Measurements from ENCODE around the gene TSPO2. TPM values are rescaled to one million over a fixed set of nuclear protein-coding genes. Genes with fewer than 3 reads are reported as not detected.
A peak's percentile ranks its signal among the peaks of the same experiment; 100 is the strongest.

The TSPO2 gene
- total RNA-seq, 1 donor from 2014 or later = not detected

DNA sequence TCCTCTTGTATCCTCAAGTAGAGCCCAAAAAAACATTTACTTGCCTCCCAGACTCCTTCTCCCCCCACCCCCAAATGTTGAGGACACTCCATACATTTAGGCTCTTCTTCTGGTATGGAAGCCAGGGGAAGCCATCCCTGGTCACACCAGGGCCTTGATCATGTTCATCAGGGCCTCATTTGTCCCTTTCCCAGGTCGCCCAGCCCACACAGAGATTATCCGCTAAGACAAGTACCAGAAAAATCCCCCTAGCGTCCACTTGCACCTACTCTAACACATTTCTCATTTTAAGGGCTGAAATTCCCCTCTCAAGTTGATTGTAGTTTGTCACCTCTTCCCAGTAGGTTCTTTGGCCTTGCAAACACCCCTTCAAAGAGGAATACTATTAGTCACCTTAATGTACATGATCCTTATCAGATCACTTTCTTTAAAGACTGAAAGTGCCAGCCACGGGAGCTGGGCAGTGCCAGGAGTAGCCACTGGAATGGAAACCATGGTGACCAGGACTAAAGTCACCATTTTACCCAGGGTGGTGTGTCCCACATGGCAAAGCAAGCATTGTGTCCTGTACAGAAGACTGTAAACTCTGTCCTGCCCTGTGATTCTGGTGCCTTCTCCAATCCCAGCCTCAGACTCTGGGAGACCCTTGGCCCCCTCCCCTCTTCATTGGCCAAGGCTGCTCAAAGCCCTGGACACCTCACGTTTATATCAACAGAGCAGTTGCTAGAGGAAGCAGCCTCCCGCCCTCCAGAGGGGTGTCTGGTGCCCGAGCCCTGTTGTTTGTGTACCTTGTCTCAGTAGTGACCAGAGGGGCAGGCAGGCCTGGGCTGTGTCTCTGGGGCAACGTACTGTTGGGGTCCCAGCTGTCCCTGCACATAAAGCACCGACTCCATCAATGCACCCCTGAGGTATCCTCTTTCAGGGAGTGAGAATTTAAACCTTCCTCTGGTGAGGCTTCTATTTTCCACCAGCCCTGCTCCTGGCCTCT, 5.8 kb downstream of the TSPO2 start:
- intact Hi-C loops (cut with micrococcal nuclease) = no loop called here
- Mint-ChIP-seq H3K4me1 (ENCODE audit: low read depth) (peaks cover 12% of the 10 kb centered on the region), H3K27ac (no peak overlapping the region), H3K9me3 (peaks cover 3% of the 10 kb centered on the region), H3K36me3 (ENCODE audit: low read depth) (peaks cover 9% of the 10 kb centered on the region), H3K27me3 (ENCODE audit: low read depth) (no peaks in the 10 kb centered on the region), H3K4me3 (ENCODE audit: low read depth) (no peak overlapping the region)
- DNase-seq (ENCODE audit: low spot score) = no peak

DNA sequence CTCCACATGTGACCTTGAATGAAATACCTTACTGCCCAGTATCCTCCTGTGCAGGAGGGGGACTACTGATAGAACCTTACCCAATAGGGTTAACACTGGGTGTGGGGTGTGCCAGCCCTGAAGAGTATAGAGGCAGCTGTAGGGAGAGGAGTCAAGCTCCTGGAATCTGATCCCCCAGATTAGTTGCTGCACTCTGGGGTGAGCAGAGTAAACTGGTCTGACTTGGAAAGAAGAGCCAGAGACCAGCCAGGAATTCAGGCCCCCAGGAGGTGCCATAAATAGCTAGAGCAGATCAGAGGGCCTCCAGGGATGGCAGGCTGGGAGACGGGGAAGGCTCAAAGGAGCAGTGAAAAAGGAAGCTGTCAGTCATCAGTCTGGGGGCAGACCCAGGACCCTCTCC, 7.3 kb downstream of the TSPO2 start:
- Mint-ChIP-seq H3K9me3 (peaks cover 3% of the 10 kb centered on the region), H3K27ac (no peak overlapping the region), H3K36me3 (ENCODE audit: low read depth) (peaks cover 9% of the 10 kb centered on the region), H3K4me1 (ENCODE audit: low read depth) (peaks cover 12% of the 10 kb centered on the region), H3K27me3 (ENCODE audit: low read depth) (no peaks in the 10 kb centered on the region), H3K4me3 (ENCODE audit: low read depth) (no peak overlapping the region)
- intact Hi-C loops (cut with micrococcal nuclease) = no loop called here
- DNase-seq (ENCODE audit: low spot score) = no peak

DNA sequence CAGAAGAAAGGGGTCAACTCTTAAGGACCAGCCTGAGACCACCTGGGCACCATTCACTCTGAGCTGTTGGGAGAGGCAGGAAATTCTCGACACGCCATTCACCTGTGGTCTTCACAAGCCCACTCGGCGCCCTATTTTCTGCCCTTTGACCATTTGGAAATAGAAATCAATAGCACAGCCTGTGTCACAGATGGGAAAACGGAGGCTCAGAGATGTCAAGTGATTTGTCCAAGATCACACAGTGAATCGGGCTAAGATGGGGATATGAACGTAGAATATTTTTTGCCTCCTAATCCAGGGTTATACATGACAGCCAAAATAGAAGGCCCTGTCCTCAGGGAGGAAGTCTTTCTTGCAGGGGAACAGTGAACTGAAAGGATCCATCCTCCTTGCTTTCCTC, 7.7 kb downstream of the TSPO2 start:
- Mint-ChIP-seq H3K27me3 (ENCODE audit: low read depth) (no peaks in the 10 kb centered on the region), H3K27ac (no peak overlapping the region), H3K4me3 (ENCODE audit: low read depth) (no peak overlapping the region), H3K9me3 (peaks cover 3% of the 10 kb centered on the region), H3K4me1 (ENCODE audit: low read depth) (peaks cover 12% of the 10 kb centered on the region), H3K36me3 (ENCODE audit: low read depth) (peaks cover 9% of the 10 kb centered on the region)
- intact Hi-C loops (cut with micrococcal nuclease) = no loop called here
- DNase-seq (ENCODE audit: low spot score) = no peak

DNA sequence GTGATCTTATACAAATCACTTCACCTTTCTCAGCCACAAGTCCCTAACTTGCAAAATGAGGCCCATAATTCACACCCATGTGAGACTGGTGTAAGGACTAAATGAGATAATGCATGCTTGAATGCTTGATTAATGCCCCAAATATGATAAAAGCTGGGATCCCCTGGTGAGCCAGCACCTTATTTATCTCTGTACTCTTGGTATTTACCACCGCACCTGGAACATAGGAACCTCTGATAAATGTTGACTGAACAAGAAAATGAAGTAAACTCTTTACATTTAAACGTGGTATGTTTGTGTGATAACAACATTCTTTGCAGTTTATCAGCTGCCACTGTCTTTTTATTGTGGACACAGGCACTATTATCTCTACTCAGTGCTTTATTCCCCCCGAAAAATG, 8.3 kb downstream of the TSPO2 start:
- no peak overlapping the region for H3K27ac Mint-ChIP-seq
- H3K27me3 Mint-ChIP-seq (ENCODE audit: low read depth) = no peaks in the 10 kb centered on the region
- H3K9me3 Mint-ChIP-seq = peaks cover 3% of the 10 kb centered on the region

DNA sequence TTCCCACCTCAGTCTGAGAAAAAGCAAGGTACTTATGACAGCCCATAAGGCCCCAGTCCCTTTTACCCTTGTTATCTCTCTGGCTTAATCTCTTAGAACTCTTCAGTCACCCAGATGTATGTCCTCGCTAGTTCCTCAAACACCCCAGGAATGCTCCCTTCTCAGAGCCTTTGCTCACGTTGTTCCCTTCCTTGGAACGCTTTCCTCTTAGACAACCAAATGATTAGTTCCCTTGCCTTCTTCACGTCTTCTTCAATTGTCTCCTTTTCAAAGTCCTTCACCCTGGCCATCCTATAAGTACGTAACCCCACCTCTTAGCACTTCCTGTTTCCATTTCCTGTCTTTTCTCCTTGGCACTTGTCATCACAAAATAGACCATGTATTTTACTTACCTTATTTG, 9.6 kb downstream of the TSPO2 start:
- H3K27ac Mint-ChIP-seq = peak overlapping the region; percentile 78
- H3K9me3 Mint-ChIP-seq = peaks cover 3% of the 10 kb centered on the region
- intact Hi-C loops (cut with micrococcal nuclease) = no loop called here
- H3K4me3 Mint-ChIP-seq (ENCODE audit: low read depth) = no peak overlapping the region
- DNase-seq (ENCODE audit: low spot score) = no peak
- H3K36me3 Mint-ChIP-seq (ENCODE audit: low read depth) = peaks cover 9% of the 10 kb centered on the region
- no peaks in the 10 kb centered on the region for H3K27me3 Mint-ChIP-seq (ENCODE audit: low read depth)
- H3K4me1 Mint-ChIP-seq (ENCODE audit: low read depth) = peaks cover 12% of the 10 kb centered on the region

More for the DNA sequence above, 8.3 kb downstream of the TSPO2 start:
- DNase-seq (ENCODE audit: low spot score) = no peak
- peaks cover 12% of the 10 kb centered on the region for H3K4me1 Mint-ChIP-seq (ENCODE audit: low read depth)
- intact Hi-C loops (cut with micrococcal nuclease) = no loop called here
- H3K4me3 Mint-ChIP-seq (ENCODE audit: low read depth) = no peak overlapping the region
- peaks cover 9% of the 10 kb centered on the region for H3K36me3 Mint-ChIP-seq (ENCODE audit: low read depth)

DNA sequence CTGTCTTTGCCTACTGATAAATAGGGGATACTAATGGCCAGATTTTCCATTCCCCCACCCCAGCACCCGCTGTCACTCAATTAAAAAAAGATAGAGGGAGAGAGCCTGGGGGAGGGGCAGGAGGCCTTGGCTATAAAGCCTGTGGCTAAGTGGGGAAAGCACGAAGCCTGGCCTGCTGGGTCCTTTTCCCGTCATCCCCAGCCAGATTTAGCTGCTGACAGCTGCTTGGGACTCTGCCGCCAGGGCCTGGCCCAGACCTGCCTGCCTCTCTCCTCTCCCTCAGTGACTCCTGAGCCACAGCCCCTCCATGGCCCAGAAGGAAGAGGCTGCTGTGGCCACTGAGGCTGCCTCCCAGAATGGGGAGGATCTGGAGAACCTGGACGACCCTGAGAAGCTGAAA, 10.8 kb downstream of the TSPO2 start, which contains the start of gene APOBEC2:
TSS of gene APOBEC2 (plus strand) at position 162 of the 400 bp plus-strand sequence. CDS start at position 308, 146 bp downstream.
- H3K27ac Mint-ChIP-seq = peak within 1 kb of the TSS; percentile 78
- H3K4me3 Mint-ChIP-seq (ENCODE audit: low read depth) = no peak within 1 kb of the TSS

DNA sequence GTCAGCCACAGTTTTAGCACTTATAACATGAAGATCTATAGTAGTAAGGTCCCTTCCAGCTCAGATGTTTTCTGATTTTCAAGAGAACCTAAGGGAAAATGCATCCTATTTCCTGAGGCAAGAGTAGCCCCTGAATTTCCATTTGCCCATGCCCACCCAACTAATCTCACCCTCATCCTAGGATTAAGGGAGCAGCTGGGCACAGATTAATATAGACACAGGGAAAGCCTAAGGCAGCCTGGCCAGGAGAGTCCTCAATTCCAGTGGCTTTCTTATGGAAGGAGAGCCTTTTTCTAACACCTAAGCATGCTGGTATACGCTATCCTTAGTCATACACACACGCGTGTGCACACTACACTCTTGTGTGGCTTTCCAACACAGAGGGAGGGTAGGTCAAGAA, 12.2 kb downstream of the TSPO2 start:
- intact Hi-C loops (cut with micrococcal nuclease) = no loop called here
- Mint-ChIP-seq H3K9me3 (peaks cover 3% of the 10 kb centered on the region), H3K36me3 (ENCODE audit: low read depth) (peaks cover 9% of the 10 kb centered on the region), H3K4me1 (ENCODE audit: low read depth) (peaks cover 16% of the 10 kb centered on the region), H3K27me3 (ENCODE audit: low read depth) (no peaks in the 10 kb centered on the region), H3K4me3 (ENCODE audit: low read depth) (no peak overlapping the region), H3K27ac (no peak overlapping the region)
- DNase-seq (ENCODE audit: low spot score) = no peak

More for the DNA sequence above, 10.8 kb downstream of the TSPO2 start, which contains the start of gene APOBEC2:
- no peaks in the 10 kb centered on the region for H3K27me3 Mint-ChIP-seq (ENCODE audit: low read depth)
- peaks cover 12% of the 10 kb centered on the region for H3K4me1 Mint-ChIP-seq (ENCODE audit: low read depth)
- DNase-seq (ENCODE audit: low spot score) = no peak
- peaks cover 3% of the 10 kb centered on the region for H3K9me3 Mint-ChIP-seq
- peaks cover 9% of the 10 kb centered on the region for H3K36me3 Mint-ChIP-seq (ENCODE audit: low read depth)
- intact Hi-C loops (cut with micrococcal nuclease) = no loop called here

DNA sequence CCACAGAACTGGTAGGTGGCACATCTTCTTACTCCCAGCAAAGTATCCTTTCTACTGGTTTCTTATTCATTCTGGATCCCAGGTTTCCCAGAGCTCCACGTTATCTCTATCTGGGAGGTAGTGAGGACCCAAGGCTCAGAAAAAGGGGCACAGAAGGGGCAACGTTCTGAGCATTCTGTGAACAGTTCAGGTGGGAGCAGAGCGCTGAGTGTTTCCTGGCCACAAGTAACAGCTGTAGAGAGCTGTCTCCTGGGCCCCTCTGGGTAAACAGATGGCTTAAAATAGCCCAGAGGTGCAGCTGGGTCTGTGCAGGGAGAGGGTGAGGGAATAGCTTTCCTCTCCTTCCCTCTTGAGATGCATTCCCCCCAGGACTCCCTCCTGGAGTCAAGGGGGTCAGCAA, 12.9 kb downstream of the TSPO2 start:
- peaks cover 9% of the 10 kb centered on the region for H3K36me3 Mint-ChIP-seq (ENCODE audit: low read depth)
- no peaks in the 10 kb centered on the region for H3K27me3 Mint-ChIP-seq (ENCODE audit: low read depth)
- H3K9me3 Mint-ChIP-seq = peaks cover 3% of the 10 kb centered on the region
- H3K4me3 Mint-ChIP-seq (ENCODE audit: low read depth) = no peak overlapping the region
- DNase-seq (ENCODE audit: low spot score) = no peak
- H3K27ac Mint-ChIP-seq = no peak overlapping the region
- intact Hi-C loops (cut with micrococcal nuclease) = no loop called here
- peaks cover 16% of the 10 kb centered on the region for H3K4me1 Mint-ChIP-seq (ENCODE audit: low read depth)

DNA sequence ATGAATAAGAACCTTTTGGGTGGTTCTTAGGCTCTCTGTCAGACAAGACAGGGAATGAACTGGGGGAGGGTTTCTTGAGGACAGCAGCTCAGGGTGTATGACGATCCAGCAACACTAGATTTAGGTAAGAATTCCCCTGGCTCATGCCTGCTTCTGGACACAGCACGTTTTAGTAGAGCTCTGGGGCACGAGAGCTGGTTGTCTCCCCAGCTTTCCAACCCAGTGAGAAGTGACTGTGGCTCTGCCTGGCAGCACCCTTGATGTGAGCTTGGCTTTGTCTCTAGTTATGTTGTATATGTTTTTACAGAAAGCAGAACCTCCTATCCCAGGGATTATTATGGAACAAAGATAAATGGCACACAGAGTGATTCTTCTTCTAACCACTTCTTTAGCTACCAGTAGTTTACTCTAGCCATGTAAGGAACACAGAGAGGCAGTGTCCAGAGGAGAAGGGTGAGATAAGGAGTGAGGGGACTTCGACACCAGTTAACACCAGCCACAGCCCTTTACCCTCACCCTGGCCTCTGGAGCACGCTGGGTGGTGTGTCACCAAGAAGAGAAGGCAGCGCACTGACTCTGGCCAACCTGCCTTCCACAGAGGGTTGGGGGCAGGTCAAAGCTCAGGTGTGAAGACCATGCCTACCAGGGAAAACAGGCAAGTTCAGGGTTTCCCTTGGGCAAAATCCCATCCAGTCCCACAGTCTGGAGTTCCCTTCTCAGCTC, 14.7 kb downstream of the TSPO2 start:
- no peak for DNase-seq (ENCODE audit: low spot score)
- H3K4me3 Mint-ChIP-seq (ENCODE audit: low read depth) = no peak overlapping the region
- peaks cover 9% of the 10 kb centered on the region for H3K36me3 Mint-ChIP-seq (ENCODE audit: low read depth)
- no peak overlapping the region for H3K27ac Mint-ChIP-seq
- peaks cover under 1% of the 10 kb centered on the region for H3K9me3 Mint-ChIP-seq
- intact Hi-C loops (cut with micrococcal nuclease) = no loop called here
- H3K4me1 Mint-ChIP-seq (ENCODE audit: low read depth) = peaks cover 12% of the 10 kb centered on the region
- H3K27me3 Mint-ChIP-seq (ENCODE audit: low read depth) = no peaks in the 10 kb centered on the region

DNA sequence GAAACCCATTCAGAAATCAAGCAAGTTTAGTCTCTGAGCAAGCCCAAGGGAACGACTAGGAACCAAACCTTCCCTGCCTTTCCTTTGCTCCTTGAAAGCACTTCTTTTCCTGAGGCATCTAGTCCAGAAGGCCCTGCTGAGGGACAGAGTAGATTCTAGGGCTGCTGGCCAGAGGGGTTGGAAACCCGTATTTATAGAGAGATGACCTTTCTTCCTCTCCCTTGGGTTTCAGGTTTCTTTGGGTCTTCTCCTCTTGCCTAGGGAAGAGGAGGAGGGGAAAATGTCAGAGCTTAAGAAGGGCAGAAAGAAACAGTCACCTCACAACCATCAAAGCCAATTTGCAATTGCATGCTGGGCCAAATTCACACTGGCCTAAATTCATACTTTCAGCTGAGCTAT, 16.5 kb downstream of the TSPO2 start:
- intact Hi-C loops (cut with micrococcal nuclease) = no loop called here
- Mint-ChIP-seq H3K4me1 (ENCODE audit: low read depth) (peaks cover 4% of the 10 kb centered on the region), H3K4me3 (ENCODE audit: low read depth) (no peak overlapping the region), H3K27me3 (ENCODE audit: low read depth) (no peaks in the 10 kb centered on the region), H3K9me3 (no peaks in the 10 kb centered on the region), H3K36me3 (ENCODE audit: low read depth) (peaks cover 15% of the 10 kb centered on the region), H3K27ac (no peak overlapping the region)
- DNase-seq (ENCODE audit: low spot score) = no peak

DNA sequence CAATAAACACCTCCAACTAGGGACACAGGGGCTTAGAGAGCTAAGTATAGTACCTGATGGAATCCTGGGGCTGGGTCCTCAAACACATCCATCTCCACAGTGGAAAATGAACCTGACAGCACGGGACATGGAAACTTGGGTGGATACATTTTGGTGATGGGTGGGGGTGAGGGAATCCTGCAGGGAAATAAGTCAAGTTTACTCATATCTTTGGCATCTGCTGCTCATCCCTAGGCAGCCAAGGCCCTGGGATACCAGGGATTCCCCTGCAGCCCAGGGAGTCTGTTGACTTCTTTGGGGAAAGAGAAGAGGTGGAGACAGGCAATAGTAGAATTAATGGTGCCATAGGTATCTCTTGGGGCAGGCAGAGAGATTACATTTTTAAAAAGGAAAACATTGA, 17.3 kb downstream of the TSPO2 start:
- H3K9me3 Mint-ChIP-seq = no peaks in the 10 kb centered on the region
- H3K4me3 Mint-ChIP-seq (ENCODE audit: low read depth) = no peak overlapping the region
- intact Hi-C loops (cut with micrococcal nuclease) = no loop called here
- peaks cover 4% of the 10 kb centered on the region for H3K4me1 Mint-ChIP-seq (ENCODE audit: low read depth)
- DNase-seq (ENCODE audit: low spot score) = no peak
- no peak overlapping the region for H3K27ac Mint-ChIP-seq
- H3K36me3 Mint-ChIP-seq (ENCODE audit: low read depth) = peaks cover 21% of the 10 kb centered on the region
- H3K27me3 Mint-ChIP-seq (ENCODE audit: low read depth) = no peaks in the 10 kb centered on the region

DNA sequence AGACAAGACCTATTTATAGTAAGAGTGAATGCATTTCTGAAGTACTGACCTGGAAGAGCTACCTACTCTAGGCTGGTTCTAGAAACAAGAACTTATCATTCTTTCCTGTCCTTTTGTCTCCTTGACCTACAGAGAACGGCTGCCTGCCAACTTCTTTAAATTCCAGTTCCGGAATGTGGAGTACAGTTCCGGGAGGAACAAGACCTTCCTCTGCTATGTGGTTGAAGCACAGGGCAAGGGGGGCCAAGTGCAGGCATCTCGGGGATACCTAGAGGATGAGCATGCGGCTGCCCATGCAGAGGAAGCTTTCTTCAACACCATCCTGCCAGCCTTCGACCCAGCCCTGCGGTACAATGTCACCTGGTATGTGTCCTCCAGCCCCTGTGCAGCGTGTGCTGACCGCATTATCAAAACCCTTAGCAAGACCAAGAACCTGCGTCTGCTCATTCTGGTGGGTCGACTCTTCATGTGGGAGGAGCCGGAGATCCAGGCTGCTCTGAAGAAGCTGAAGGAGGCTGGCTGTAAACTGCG, 19.0 kb downstream of the TSPO2 start:
- no peaks in the 10 kb centered on the region for H3K9me3 Mint-ChIP-seq
- intact Hi-C loops (cut with micrococcal nuclease) = no loop called here
- no peak overlapping the region for H3K4me3 Mint-ChIP-seq (ENCODE audit: low read depth)
- peaks cover 6% of the 10 kb centered on the region for H3K4me1 Mint-ChIP-seq (ENCODE audit: low read depth)
- H3K27ac Mint-ChIP-seq = no peak overlapping the region
- no peak for DNase-seq (ENCODE audit: low spot score)
- peaks cover 35% of the 10 kb centered on the region for H3K36me3 Mint-ChIP-seq (ENCODE audit: low read depth)
- no peaks in the 10 kb centered on the region for H3K27me3 Mint-ChIP-seq (ENCODE audit: low read depth)

DNA sequence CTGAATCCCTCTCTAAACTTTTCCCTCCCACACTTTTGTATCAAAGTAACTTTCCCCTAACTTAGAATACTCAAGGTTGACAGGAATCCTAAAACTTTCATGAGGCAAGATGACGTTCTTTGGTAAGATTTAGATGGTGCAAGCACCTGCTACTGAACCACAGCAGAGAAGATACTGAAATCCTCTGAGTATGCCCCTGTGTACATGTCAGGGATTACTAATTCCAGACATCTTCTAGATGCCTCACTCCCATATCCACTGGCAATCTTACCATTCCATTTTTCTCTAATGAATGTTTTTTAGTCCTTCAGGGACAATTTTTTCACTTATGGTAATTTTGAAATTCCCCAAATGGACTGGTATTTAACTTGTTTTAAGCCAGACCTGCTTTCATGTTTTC, 19.8 kb downstream of the TSPO2 start:
- Mint-ChIP-seq H3K36me3 (ENCODE audit: low read depth) (peaks cover 43% of the 10 kb centered on the region), H3K27me3 (ENCODE audit: low read depth) (no peaks in the 10 kb centered on the region), H3K9me3 (no peaks in the 10 kb centered on the region), H3K4me1 (ENCODE audit: low read depth) (peaks cover 12% of the 10 kb centered on the region), H3K4me3 (ENCODE audit: low read depth) (no peak overlapping the region), H3K27ac (no peak overlapping the region)
- no peak for DNase-seq (ENCODE audit: low spot score)
- intact Hi-C loops (cut with micrococcal nuclease) = no loop called here
